Osteocyte (in vitro differentiated cells): ENCODE data around the gene CARD11. TPM values are rescaled to one million over a fixed set of nuclear protein-coding genes. Genes with fewer than 3 reads are reported as not detected.

Experiments
- DNase-seq: peaks from one replicate; pipeline ENCODE4 v3.0.0; 2021; ENCODE audit warnings: mixed read lengths; ENCODE audit not compliant: unreplicated experiment; ENCODE audit errors: extremely low spot score
- H3K27ac Mint-ChIP-seq: one replicate; pipeline ENCODE4 v1.8.0; 2021; ENCODE audit warnings: mild to moderate bottlenecking, mixed read lengths; ENCODE audit not compliant: unreplicated experiment
- H3K27me3 Mint-ChIP-seq: one replicate; pipeline ENCODE4 v1.8.0; 2021; ENCODE audit warnings: mixed read lengths; ENCODE audit not compliant: unreplicated experiment
- H3K36me3 Mint-ChIP-seq: one replicate; pipeline ENCODE4 v1.8.0; 2021; ENCODE audit warnings: mixed read lengths; ENCODE audit not compliant: unreplicated experiment
- H3K4me1 Mint-ChIP-seq: one replicate; pipeline ENCODE4 v1.8.0; 2021; ENCODE audit warnings: mixed read lengths; ENCODE audit not compliant: unreplicated experiment
- H3K4me3 Mint-ChIP-seq: one replicate; pipeline ENCODE4 v1.8.0; 2021; ENCODE audit warnings: mild to moderate bottlenecking, moderate library complexity, mixed read lengths; ENCODE audit not compliant: unreplicated experiment
- H3K9me3 Mint-ChIP-seq: one replicate; pipeline ENCODE4 v1.8.0; 2021; ENCODE audit warnings: mixed read lengths; ENCODE audit not compliant: unreplicated experiment
- total RNA-seq: library from RNA; stranded (reverse); gene quantifications from 2 replicates; pipeline ENCODE4 v1.2.1, GENCODE V29; 2021
- TF ChIP-seq, protein P1 (sequence below): fragments of 200-600 bp; sonication (generic); IDR thresholded peaks from 2 replicates; pipeline ENCODE4 v1.5.0; 2021; ENCODE audit warnings: antibody characterized with exemption, mild to moderate bottlenecking, moderate library complexity

The CARD11 gene
- total RNA-seq, 1 donor from 2014 or later, result 0.24 TPM

GRCh38 chr7:2997014-2997413, 46.7 kb downstream of the CARD11 start:
- H3K27ac Mint-ChIP-seq, result no peak overlapping the region
- H3K9me3 Mint-ChIP-seq, result peaks cover under 1% of the 10 kb centered on the region
- TF ChIP-seq, protein P1, sequence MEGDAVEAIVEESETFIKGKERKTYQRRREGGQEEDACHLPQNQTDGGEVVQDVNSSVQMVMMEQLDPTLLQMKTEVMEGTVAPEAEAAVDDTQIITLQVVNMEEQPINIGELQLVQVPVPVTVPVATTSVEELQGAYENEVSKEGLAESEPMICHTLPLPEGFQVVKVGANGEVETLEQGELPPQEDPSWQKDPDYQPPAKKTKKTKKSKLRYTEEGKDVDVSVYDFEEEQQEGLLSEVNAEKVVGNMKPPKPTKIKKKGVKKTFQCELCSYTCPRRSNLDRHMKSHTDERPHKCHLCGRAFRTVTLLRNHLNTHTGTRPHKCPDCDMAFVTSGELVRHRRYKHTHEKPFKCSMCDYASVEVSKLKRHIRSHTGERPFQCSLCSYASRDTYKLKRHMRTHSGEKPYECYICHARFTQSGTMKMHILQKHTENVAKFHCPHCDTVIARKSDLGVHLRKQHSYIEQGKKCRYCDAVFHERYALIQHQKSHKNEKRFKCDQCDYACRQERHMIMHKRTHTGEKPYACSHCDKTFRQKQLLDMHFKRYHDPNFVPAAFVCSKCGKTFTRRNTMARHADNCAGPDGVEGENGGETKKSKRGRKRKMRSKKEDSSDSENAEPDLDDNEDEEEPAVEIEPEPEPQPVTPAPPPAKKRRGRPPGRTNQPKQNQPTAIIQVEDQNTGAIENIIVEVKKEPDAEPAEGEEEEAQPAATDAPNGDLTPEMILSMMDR, result no peak
- H3K36me3 Mint-ChIP-seq, result no peaks in the 10 kb centered on the region
- H3K4me1 Mint-ChIP-seq, result no peaks in the 10 kb centered on the region
- no peaks in the 10 kb centered on the region for H3K27me3 Mint-ChIP-seq
- no peak for DNase-seq
- no peak overlapping the region for H3K4me3 Mint-ChIP-seq

- TF ChIP-seq, protein P1, result no peak
- H3K9me3 Mint-ChIP-seq, result peaks cover 4% of the 10 kb centered on the region
- DNase-seq, result no peak
- no peaks in the 10 kb centered on the region for H3K4me1 Mint-ChIP-seq
- no peak overlapping the region for H3K4me3 Mint-ChIP-seq
- no peaks in the 10 kb centered on the region for H3K27me3 Mint-ChIP-seq
- no peaks in the 10 kb centered on the region for H3K36me3 Mint-ChIP-seq
- H3K27ac Mint-ChIP-seq, result no peak overlapping the region
Observed at GRCh38 chr7:2996141-2996540, 47.5 kb downstream of the CARD11 start.

GRCh38 chr7:2993868-2994267, 49.8 kb downstream of the CARD11 start:
- Mint-ChIP-seq H3K27me3 (peaks cover 2% of the 10 kb centered on the region), H3K36me3 (peaks cover 2% of the 10 kb centered on the region), H3K27ac (no peak overlapping the region), H3K9me3 (peaks cover 10% of the 10 kb centered on the region), H3K4me3 (no peak overlapping the region), H3K4me1 (no peaks in the 10 kb centered on the region)
- TF ChIP-seq, protein P1, result no peak
- no peak for DNase-seq

DNA sequence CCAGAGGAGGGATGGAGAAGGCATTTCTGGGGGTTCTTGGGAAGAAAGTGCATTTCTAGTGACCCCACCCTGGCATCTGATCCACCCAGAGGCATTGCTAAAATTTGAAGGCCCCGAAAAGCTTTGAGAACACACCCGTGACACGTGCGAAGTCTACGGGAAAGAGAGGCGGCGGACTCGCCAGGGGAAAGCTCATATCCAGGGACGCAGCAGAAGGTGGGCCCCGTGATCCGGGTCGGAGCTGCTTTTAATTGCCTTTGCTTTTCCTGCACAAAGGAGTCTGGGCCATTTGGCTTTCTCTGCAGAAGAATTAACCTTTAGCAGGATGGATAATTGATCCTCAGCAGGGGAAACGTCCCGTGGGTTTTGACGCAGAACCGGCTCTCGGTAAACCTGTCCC, 50.3 kb downstream of the CARD11 start:
- Mint-ChIP-seq H3K9me3 (peaks cover 10% of the 10 kb centered on the region), H3K4me1 (no peaks in the 10 kb centered on the region), H3K4me3 (no peak overlapping the region), H3K36me3 (peaks cover 2% of the 10 kb centered on the region), H3K27me3 (peaks cover 2% of the 10 kb centered on the region), H3K27ac (no peak overlapping the region)
- TF ChIP-seq, protein P1, result no peak
- DNase-seq, result no peak

DNA sequence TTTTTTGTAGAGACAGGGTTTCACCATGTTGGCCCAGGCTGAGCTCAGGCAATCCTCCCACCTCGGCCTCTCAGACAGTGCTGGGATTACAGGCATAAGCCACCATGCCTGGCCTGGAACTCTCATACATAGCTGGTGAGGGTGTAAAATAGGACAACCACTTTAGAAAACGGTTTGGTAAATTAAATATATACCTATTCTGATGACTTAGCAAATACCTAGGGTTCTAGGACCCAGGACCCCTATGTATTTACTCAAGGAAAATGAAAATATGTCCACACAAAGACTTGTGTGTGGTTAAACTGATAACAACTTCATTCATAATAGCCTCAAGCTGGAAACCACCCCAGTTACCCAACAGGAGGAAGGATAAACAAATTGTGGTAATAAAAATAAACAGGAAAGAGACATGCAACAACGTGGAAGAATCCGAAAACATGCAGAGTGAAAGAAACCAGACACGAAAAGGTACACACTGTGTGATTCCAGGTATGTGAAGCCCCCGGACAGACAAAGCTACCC, 52.7 kb downstream of the CARD11 start:
- peaks cover 10% of the 10 kb centered on the region for H3K9me3 Mint-ChIP-seq
- TF ChIP-seq, protein P1, result no peak
- no peak for DNase-seq

More for the DNA sequence above, 52.7 kb downstream of the CARD11 start:
- H3K27me3 Mint-ChIP-seq, result peaks cover 7% of the 10 kb centered on the region
- H3K4me3 Mint-ChIP-seq, result no peak overlapping the region
- H3K4me1 Mint-ChIP-seq, result no peaks in the 10 kb centered on the region
- H3K27ac Mint-ChIP-seq, result no peak overlapping the region
- H3K36me3 Mint-ChIP-seq, result peaks cover 2% of the 10 kb centered on the region
